ENCODE results near the gene GPSM1. TPM values are rescaled to one million over a fixed set of nuclear protein-coding genes. Genes with fewer than 3 reads are reported as not detected.

GPSM1 gene
- total RNA-seq, 1 experiment from 2014 or later: 26.4 TPM

DNA sequence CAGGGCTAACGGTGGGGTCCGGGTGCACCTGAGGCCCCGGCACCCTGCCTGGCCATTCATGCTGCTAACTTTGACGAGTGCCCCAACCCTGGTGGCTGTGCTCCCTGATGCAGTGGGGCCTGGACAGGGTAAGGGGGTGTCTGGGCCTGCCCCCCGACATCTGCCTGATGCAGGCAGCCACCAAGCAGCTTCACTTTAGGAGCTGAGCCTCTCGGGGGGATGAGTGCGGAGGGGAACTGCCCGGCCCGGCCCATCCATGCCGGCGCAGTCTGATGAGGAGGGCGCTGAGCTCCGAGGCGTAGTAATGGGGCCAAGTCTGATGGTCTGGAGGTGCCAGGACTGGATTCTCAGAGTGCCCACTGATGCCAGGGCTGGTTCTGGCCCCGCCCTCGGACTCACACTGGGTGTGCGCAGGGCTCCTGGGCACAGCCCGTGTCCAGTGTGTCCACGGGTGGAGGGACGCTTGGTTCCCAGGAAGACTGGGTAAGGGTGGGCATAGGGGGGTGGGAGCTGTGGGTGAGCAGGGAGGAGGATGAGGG lies 19.7 kb downstream of the GPSM1 start:
- no TSS peak for BruUV-seq (replicated peaks)
- Histone ChIP-seq H3K27ac (ENCODE audit: low read depth, low read length) (no peak overlapping the region), H3K79me2 (ENCODE audit: insufficient read depth, low read length) (no peaks in the 10 kb centered on the region), H3K9ac (ENCODE audit: low read length) (no peak overlapping the region), H2AFZ (ENCODE audit: low read depth, low read length, poor library complexity, severe bottlenecking) (no peak overlapping the region), H3K4me2 (ENCODE audit: low read length) (no peak overlapping the region), H3K27me3 (ENCODE audit: insufficient read depth, low read length) (no peaks in the 10 kb centered on the region), H4K20me1 (ENCODE audit: insufficient read depth) (no peaks in the 10 kb centered on the region), H3K36me3 (ENCODE audit: control insufficient read depth in 1 of 2, insufficient read depth in 2 of 2, low read length in 2 of 2) (no peaks in the 10 kb centered on the region), H3K9me2 (ENCODE audit: insufficient read depth) (no peaks in the 10 kb centered on the region), H3K9me3 (ENCODE audit: control insufficient read depth in 1 of 2, insufficient read depth in 1 of 2, low read depth in 1 of 2, low read length in 2 of 2) (no peaks in the 10 kb centered on the region), H3K4me1 (ENCODE audit: control insufficient read depth in 1 of 2, insufficient read depth in 2 of 2, low read length in 2 of 2) (peaks cover 18 to 36% of the 10 kb centered on the region in 2 experiments; a peak in 3 of 4 replicates), H3K4me3 (replicated peaks in 1 of 2; ENCODE audit: low read depth in 1 of 2, low read length in 2 of 2) (no peak overlapping the region)
- CTCF ChIA-PET: no interaction called here
- DNase-seq (ENCODE audit: low read depth, low spot score): no peak
- no peak for ATAC-seq
- POLR2A ChIA-PET: no interaction called here
- RAD21 ChIA-PET (ENCODE audit: low non-redundant PET in 1 of 2, low total read pairs in 2 of 2, uncharacterized antibody in 2 of 2, unreplicated experiment in 2 of 2): no interaction called here
- intact Hi-C loops (cut with micrococcal nuclease): loop anchor here (1.0 kb wide), 1 partner anchor 53 kb away; the partner anchor contains the start of gene SNAPC4
- TF ChIP-seq, protein P1, sequence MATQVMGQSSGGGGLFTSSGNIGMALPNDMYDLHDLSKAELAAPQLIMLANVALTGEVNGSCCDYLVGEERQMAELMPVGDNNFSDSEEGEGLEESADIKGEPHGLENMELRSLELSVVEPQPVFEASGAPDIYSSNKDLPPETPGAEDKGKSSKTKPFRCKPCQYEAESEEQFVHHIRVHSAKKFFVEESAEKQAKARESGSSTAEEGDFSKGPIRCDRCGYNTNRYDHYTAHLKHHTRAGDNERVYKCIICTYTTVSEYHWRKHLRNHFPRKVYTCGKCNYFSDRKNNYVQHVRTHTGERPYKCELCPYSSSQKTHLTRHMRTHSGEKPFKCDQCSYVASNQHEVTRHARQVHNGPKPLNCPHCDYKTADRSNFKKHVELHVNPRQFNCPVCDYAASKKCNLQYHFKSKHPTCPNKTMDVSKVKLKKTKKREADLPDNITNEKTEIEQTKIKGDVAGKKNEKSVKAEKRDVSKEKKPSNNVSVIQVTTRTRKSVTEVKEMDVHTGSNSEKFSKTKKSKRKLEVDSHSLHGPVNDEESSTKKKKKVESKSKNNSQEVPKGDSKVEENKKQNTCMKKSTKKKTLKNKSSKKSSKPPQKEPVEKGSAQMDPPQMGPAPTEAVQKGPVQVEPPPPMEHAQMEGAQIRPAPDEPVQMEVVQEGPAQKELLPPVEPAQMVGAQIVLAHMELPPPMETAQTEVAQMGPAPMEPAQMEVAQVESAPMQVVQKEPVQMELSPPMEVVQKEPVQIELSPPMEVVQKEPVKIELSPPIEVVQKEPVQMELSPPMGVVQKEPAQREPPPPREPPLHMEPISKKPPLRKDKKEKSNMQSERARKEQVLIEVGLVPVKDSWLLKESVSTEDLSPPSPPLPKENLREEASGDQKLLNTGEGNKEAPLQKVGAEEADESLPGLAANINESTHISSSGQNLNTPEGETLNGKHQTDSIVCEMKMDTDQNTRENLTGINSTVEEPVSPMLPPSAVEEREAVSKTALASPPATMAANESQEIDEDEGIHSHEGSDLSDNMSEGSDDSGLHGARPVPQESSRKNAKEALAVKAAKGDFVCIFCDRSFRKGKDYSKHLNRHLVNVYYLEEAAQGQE (IDR thresholded peaks at IDR 0.05; ENCODE audit: low read depth): no peak
- TF ChIP-seq ELF1 (IDR thresholded peaks at IDR 0.05; ENCODE audit: borderline replicate concordance, low read depth) (no peak), FOSL1 (IDR thresholded peaks at IDR 0.05; ENCODE audit: low read depth) (no peak), CEBPB (IDR thresholded peaks at IDR 0.05; ENCODE audit: low read depth) (no peak)

Data from HCT116 (cell line).